Adipocyte (in vitro differentiated cells): ENCODE data around the gene ZNF576.
"Not testable (repeated sequence)": the region's sequence is repeated elsewhere in the genome, so short reads cannot be mapped to it uniquely, and the experiment has no call there.

Experiments
- DNase-seq: peaks from one replicate; pipeline ENCODE4 v3.0.0-alpha.2; 2015; ENCODE audit warnings: low read depth
- H3K27me3 ChIP-seq: replicated peaks from 2 replicates; pipeline ENCODE4 v1.7.0; 2013; ENCODE audit warnings: mild to moderate bottlenecking, low read length, moderate library complexity; ENCODE audit not compliant: control insufficient read depth, insufficient read depth
- H3K36me3 ChIP-seq: 2 replicates; pipeline ENCODE4 v1.7.0; 2013; ENCODE audit warnings: low read length, mild to moderate bottlenecking, moderate library complexity; ENCODE audit not compliant: control insufficient read depth, insufficient read depth, severe bottlenecking
- H3K4me1 ChIP-seq: 2 replicates; pipeline ENCODE4 v1.7.0; 2013; ENCODE audit warnings: mild to moderate bottlenecking, low read length, moderate library complexity; ENCODE audit not compliant: control insufficient read depth, insufficient read depth
- H3K4me3 ChIP-seq: 2 replicates; pipeline ENCODE4 v1.7.0; 2013; ENCODE audit warnings: mild to moderate bottlenecking, low read length, moderate library complexity
- H3K9ac ChIP-seq: 2 replicates; pipeline ENCODE4 v1.7.0; 2013; ENCODE audit warnings: mild to moderate bottlenecking, low read length, moderate library complexity
- H3K9me3 ChIP-seq: 2 replicates; pipeline ENCODE4 v1.7.0; 2013; ENCODE audit warnings: mild to moderate bottlenecking, low read length, moderate library complexity; ENCODE audit not compliant: control insufficient read depth

ZNF576 gene, protein sequence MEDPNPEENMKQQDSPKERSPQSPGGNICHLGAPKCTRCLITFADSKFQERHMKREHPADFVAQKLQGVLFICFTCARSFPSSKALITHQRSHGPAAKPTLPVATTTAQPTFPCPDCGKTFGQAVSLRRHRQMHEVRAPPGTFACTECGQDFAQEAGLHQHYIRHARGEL

DNA sequence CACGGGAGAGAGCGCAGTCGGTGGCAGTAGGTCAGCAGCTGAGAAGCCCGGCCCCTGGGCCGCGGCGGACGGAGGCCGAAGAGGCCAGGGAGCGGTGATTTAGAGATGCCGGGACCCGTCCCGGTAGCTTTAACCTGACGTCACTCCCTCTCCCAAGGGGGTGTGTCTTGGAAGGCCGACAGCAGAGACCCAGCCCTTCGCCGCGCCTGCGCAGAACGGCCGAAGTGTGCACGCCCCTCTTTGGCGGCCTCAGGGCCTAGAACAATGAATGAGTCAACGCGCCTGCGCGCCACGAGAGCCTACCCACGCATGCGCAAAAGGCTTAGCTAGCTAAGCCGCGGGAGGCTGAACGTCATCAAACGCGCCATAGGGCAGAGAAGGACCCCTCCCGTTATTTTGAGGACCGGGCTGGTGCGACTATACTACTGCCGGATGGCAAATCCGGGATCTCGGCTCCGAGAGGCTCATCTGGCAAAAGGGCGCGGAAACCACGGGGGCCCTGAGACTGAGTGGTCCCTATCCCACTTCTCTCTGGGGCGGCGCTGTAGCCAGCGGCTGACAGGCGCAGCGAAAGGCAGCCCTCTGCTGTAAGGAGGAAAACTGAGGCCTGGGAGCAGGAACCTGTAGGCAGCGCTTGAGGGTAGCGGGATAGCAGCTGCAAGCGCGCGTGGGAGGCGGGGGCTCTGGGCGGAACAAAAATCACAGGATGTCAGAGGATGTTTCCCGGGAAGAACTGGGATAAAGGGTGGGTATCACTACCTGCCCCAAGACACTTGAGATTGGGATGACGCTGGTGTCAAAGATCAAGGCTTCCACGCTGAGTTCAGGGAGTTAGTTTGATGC, at the start of gene ZNF576, which contains the start of gene IRGQ:
Gene ZNF576, plus strand, starts transcription at position 597 of the 843 bp plus-strand sequence. CDS start 514 bp downstream, outside the sequence.
Gene IRGQ, minus strand, starts transcription at position 136 of the 843 bp plus-strand sequence. CDS start 796 bp downstream, outside the sequence.
- Histone ChIP-seq H3K4me3 (peak within 1 kb of the TSS; percentile 90), H3K36me3 (peaks cover 40% of the 10 kb centered on the region), H3K9me3 (no peaks in the 10 kb centered on the region), H3K27me3 (no peaks in the 10 kb centered on the region), H3K9ac (peak within 1 kb of the TSS; percentile 95), H3K4me1 (peaks cover 28% of the 10 kb centered on the region)
- DNase-seq: peak; percentile 100

DNA sequence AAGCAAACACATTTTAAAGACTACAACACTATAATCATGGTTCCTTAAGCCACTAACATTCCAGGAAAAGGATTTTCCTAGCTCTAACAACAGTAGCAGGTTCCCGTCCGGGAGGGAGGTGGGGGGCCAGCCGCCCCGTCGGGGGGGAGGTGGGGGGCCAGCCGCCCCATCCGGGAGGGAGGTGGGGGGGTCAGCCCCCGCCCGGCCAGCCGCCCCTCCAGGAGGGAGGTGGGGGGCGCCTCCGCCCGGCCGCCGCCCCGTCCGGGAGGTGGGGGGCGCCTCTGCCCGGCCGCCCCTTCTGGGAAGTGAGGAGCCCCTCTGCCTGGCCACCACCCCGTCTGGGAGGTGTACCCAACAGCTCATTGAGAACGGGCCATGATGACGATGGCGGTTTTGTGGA, 48.5 kb upstream of the ZNF576 start:
- H3K36me3 ChIP-seq: peaks cover 43% of the 10 kb centered on the region
- H3K4me1 ChIP-seq, H3K27me3 ChIP-seq, DNase-seq, H3K4me3 ChIP-seq, H3K9ac ChIP-seq, H3K9me3 ChIP-seq: not testable (repeated sequence)

DNA sequence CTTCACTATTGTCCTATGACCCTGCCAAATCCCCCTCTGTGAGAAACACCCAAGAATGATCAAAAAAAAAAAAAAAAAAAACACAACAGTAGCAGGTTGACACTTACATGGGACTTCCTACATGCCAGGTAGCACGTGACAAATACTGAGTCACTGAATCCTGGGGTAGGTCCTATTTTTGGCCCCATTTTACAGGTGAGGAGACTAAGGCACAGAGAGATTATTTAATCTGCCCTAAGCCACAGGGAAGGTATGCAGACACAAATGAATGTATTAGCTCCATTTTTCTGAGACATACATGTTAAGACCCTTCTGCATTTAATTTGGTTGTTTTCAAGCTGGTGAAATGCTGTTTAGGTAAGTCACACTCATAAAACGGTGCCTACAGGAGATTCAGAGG, 47.7 kb upstream of the ZNF576 start:
- Histone ChIP-seq H3K27me3 (no peaks in the 10 kb centered on the region), H3K4me1 (no peaks in the 10 kb centered on the region), H3K4me3 (no peak overlapping the region), H3K36me3 (peaks cover 37% of the 10 kb centered on the region), H3K9ac (no peak overlapping the region), H3K9me3 (no peaks in the 10 kb centered on the region)
- DNase-seq: no peak

DNA sequence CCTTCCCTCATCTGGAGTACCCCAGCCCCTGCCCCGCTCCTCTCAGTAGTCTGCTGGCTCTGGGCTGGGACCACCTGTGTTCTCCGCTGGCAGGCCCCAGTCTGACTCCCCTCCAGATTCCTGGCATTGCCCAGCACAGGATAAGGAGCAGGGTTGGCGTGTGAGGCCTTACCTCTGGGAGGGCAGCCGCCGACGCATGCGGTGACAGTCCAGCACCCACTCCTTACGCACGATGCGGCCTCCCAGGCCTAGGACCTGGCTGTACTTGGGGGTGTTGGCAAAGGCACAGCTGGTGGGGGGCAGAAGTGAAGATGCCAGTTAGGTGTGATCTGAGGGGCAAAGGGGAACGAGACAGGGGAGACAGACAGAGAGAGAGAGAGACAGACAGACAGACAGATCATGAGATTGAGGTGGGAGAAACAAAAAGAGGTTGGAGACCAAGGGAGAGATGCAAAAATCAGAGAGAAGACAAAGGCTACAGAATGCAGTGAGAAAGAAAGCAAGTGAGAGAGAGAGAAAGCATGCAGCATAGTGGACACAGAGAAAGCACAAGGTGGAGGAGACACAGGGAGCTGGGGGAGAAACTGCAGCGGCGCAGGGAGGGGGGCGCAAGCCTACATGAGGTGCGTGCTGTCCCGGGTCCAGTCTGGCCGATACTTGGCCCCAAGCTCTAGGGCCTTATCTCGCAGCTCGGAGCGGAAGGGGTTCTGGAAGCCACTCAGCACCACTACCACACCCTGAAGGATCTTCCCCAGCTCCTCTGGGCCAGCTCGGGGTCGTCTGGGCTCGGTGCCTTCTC, 44.8 kb upstream of the ZNF576 start:
- no peak overlapping the region for H3K9ac ChIP-seq
- no peaks in the 10 kb centered on the region for H3K9me3 ChIP-seq
- no peak for DNase-seq
- H3K4me1 ChIP-seq: no peaks in the 10 kb centered on the region
- no peak overlapping the region for H3K4me3 ChIP-seq
- H3K36me3 ChIP-seq: peaks cover 47% of the 10 kb centered on the region
- no peaks in the 10 kb centered on the region for H3K27me3 ChIP-seq

DNA sequence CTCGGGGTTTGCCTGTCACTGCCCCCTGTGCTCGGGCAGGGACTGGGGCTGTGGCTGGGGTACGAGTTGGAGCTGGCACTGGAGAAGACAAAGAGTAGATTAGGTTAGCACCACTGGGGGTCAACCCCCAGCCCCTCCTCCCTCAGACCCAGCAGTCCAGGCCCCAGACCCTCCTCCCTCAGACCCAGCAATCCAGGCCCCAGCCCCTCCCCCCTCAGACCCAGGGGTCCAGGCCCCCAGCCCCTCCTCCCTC, 44.3 kb upstream of the ZNF576 start:
- H3K36me3 ChIP-seq: peaks cover 47% of the 10 kb centered on the region
- H3K9ac ChIP-seq: no peak overlapping the region
- no peak for DNase-seq
- H3K4me3 ChIP-seq: no peak overlapping the region
- no peaks in the 10 kb centered on the region for H3K9me3 ChIP-seq
- no peaks in the 10 kb centered on the region for H3K27me3 ChIP-seq
- no peaks in the 10 kb centered on the region for H3K4me1 ChIP-seq

DNA sequence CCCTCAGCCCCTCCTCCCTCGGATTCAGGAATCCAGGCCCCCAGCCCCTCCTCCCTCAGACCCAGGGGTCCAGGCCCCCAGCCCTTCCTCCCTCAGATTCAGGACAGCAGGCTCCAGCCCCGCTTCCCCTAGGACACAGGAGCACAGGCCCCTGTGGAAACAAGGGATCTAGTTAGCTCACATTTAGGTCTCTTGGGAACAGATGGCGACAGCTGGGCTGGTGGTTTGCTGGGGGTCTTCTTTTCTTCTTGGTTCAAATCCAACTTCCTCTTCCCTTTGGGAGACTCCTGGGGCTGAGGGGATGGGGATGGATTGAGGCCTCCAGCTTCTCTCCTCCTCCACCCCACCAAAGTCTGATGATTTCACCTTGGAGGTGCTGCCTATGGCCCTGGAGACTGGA, 43.8 kb upstream of the ZNF576 start:
- no peak for DNase-seq
- Histone ChIP-seq H3K4me1 (no peaks in the 10 kb centered on the region), H3K9ac (no peak overlapping the region), H3K9me3 (no peaks in the 10 kb centered on the region), H3K36me3 (peaks cover 47% of the 10 kb centered on the region), H3K27me3 (no peaks in the 10 kb centered on the region), H3K4me3 (no peak overlapping the region)

DNA sequence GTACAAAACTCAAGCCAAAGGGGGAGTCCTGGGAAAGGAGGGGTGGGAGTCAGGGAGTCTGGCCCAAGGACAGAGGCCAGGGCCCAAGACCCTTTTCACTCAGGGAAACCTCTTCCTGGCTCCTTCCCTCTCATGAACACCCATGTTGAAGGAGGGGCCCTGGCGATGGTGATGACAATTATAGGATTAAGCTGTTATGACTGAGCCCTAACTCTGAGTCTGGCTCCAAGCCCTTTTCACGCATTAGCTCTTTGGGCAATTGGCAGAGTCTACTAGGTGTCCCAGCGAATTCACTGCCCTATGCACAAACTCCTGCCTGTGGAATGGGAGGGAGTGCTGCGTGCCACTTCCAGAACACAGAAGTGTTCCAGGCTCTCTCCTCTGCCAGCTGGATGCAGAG, 42.7 kb upstream of the ZNF576 start:
- peaks cover 47% of the 10 kb centered on the region for H3K36me3 ChIP-seq

DNA sequence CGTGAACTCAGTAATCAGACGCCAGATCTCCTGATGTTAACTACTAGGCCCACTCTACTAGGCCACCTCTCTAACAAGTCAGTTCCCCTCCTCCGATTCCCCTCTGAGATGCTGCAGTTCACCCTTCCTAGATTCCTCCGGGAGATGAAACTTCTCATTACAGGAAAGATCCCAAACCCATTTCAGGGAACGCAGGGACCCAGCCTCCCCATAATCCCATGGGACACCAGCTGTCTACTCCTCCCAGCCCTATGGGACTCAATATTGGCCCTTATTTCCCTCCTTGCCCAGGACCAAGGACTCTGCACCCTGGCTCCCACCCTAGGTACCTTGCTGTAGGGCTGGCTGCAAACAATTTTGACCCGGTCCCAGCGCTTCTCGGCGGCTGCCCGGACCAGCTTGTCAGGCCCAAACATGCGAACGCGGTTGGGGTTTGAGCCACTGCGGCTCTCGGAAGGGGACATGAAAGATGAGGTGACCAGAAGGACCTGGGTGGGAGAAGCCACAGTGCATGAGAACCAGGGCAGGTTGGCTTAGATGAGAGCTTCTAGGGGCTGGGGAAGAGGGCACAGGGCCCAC, 42.0 kb upstream of the ZNF576 start:
- H3K4me3 ChIP-seq: no peak overlapping the region
- H3K27me3 ChIP-seq: no peaks in the 10 kb centered on the region
- no peaks in the 10 kb centered on the region for H3K9me3 ChIP-seq
- no peaks in the 10 kb centered on the region for H3K4me1 ChIP-seq
- DNase-seq: no peak
- peaks cover 47% of the 10 kb centered on the region for H3K36me3 ChIP-seq
- H3K9ac ChIP-seq: no peak overlapping the region

More for the DNA sequence above, 42.7 kb upstream of the ZNF576 start:
- no peaks in the 10 kb centered on the region for H3K4me1 ChIP-seq
- no peaks in the 10 kb centered on the region for H3K27me3 ChIP-seq
- no peak overlapping the region for H3K4me3 ChIP-seq
- DNase-seq: no peak
- no peak overlapping the region for H3K9ac ChIP-seq
- H3K9me3 ChIP-seq: no peaks in the 10 kb centered on the region

DNA sequence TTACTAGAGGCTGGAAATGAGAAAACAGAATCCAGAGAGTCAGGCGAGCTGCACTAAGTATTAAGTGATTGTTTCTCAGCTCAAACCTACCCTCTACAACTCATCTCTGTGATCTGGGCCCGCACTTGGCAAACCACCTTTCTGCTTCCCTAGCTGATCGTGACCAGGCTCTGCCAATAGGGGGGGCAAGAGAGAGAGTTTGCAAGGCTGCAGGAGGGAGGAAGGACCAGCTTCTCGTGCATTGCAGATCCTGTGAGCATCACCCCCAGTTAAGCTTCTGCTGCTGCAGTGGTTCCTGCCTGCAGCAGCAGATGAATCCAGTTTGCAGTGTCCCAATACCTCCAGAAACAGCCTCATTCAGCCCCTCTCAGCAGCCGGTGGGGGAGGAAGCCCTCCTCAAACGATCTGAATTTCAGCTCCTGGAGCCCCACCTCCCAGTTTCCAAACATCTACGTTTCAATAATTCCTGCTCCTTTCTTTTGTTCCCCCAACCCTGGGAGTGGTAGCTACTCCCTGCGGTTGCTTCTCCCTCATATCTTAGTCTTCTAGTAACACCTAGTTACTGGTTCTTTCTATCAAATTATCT, 41.1 kb upstream of the ZNF576 start:
- Histone ChIP-seq H3K9me3 (no peaks in the 10 kb centered on the region), H3K9ac (no peak overlapping the region), H3K4me3 (no peak overlapping the region), H3K27me3 (no peaks in the 10 kb centered on the region), H3K36me3 (peaks cover 42% of the 10 kb centered on the region), H3K4me1 (no peaks in the 10 kb centered on the region)
- DNase-seq: peak; percentile 73

DNA sequence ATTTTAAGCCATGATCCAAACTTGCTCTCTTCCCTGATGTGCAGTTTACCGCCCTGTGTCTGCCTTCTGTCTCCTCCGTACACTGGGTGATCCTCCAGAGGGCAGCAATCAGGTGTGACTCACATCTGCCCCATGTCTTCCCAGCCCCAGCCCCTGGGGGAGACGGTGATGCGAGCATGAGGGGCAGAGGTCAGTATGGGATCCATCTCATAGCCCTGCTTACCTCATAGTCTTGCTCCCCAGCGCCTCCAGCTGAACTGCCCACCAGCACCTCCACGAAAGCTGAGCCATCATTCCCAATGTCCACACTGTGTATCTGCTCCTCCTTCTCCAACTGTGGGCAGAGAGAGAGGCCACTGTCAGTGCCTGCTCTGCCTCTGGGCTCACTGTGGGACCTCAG, 35.7 kb upstream of the ZNF576 start:
- H3K4me1 ChIP-seq: no peaks in the 10 kb centered on the region
- H3K9ac ChIP-seq: no peak overlapping the region
- H3K36me3 ChIP-seq: peaks cover 10% of the 10 kb centered on the region
- H3K27me3 ChIP-seq: no peaks in the 10 kb centered on the region
- H3K9me3 ChIP-seq: no peaks in the 10 kb centered on the region
- no peak overlapping the region for H3K4me3 ChIP-seq
- no peak for DNase-seq
